ENCODE data around the gene ATP8B4. TPM values are rescaled to one million over a fixed set of nuclear protein-coding genes. Genes with fewer than 3 reads are reported as not detected.

The ATP8B4 gene
- polyA plus RNA-seq, 1 of the 3 experiments (the other 2 are of a cell fraction), result 0.03 TPM

- ChIA-PET POLR2A (no interaction called here), CTCF (interaction anchor here (1.4 to 3.0 kb wide), 2 partner anchors 17 to 65 kb away, joined by 4 to 13 read pairs; no protein-coding TSS in a partner anchor)
- TF ChIP-seq ELF1 (IDR thresholded peaks at IDR 0.05), result no peak
- TF ChIP-seq RXRA (IDR thresholded peaks at IDR 0.05; ENCODE audit: borderline replicate concordance, low read depth), result no peak
- TF ChIP-seq MXI1 (IDR thresholded peaks at IDR 0.05; ENCODE audit: low read depth, low read length), result no peak
- TF ChIP-seq USF1 (IDR thresholded peaks at IDR 0.05; ENCODE audit: borderline replicate concordance, low read depth), result no peak
- no peak for TF ChIP-seq NRF1 (IDR thresholded peaks at IDR 0.05; ENCODE audit: low read depth, low read length)
- TF ChIP-seq NFIC (IDR thresholded peaks at IDR 0.05; ENCODE audit: borderline replicate concordance), result no peak
- TF ChIP-seq PBX3 (IDR thresholded peaks at IDR 0.05), result no peak
- no peak for TF ChIP-seq TCF12 (IDR thresholded peaks at IDR 0.05)
- TF ChIP-seq SIN3A (IDR thresholded peaks at IDR 0.05; ENCODE audit: borderline replicate concordance, low read depth, low read length), result no peak
- no peak for TF ChIP-seq SMC3 (IDR thresholded peaks at IDR 0.05; ENCODE audit: low read depth, low read length)
- TF ChIP-seq REST (IDR thresholded peaks at IDR 0.05; ENCODE audit: low read depth, low read length), result no peak
- no peak for TF ChIP-seq MEF2A (IDR thresholded peaks at IDR 0.05; ENCODE audit: borderline replicate concordance, low read depth)
- no peak for TF ChIP-seq FOXM1 (IDR thresholded peaks at IDR 0.05; ENCODE audit: low read depth)
- TF ChIP-seq CTCF (IDR thresholded peaks at IDR 0.05), result no peak
- TF ChIP-seq EP300 (IDR thresholded peaks at IDR 0.05; ENCODE audit: borderline replicate concordance in 1 of 2, low read depth in 1 of 2, low read length in 1 of 2), result no peak
- TF ChIP-seq GABPA (IDR thresholded peaks at IDR 0.05; ENCODE audit: low read depth), result no peak
- no peak for TF ChIP-seq USF2 (IDR thresholded peaks at IDR 0.05; ENCODE audit: borderline replicate concordance, low read depth, low read length)
- no peak for TF ChIP-seq RFX5 (IDR thresholded peaks at IDR 0.05; ENCODE audit: low read length)
- no peak for TF ChIP-seq TAF1 (IDR thresholded peaks at IDR 0.05; ENCODE audit: borderline replicate concordance, low read depth, low read length)
- no peak for TF ChIP-seq TEAD4 (IDR thresholded peaks at IDR 0.05; ENCODE audit: borderline replicate concordance, insufficient read depth)
- no peaks in the 10 kb centered on the region for H3K27me3 ChIP-seq (ENCODE audit: insufficient read depth)
- no peaks in the 10 kb centered on the region; a peak in 1 of 4 replicates for H3K4me1 ChIP-seq (ENCODE audit: control insufficient read depth in 1 of 2, insufficient read depth in 2 of 2, low read depth in 1 of 2, low read length in 1 of 2)
- H3K4me2 ChIP-seq, result no peak overlapping the region
- no peaks in the 10 kb centered on the region for H3K36me3 ChIP-seq (replicated peaks in 1 of 2; ENCODE audit: control insufficient read depth in 1 of 2, insufficient read depth in 2 of 2, low read length in 1 of 2)
- no peak overlapping the region for H3K27ac ChIP-seq (ENCODE audit: low read depth in 2 of 2, low read length in 1 of 2)
- H3K9ac ChIP-seq, result no peak overlapping the region
- DNase-seq, result no peak
- H3K9me3 ChIP-seq, result no peaks in the 10 kb centered on the region
- no peaks in the 10 kb centered on the region for H3F3A ChIP-seq (replicated peaks; ENCODE audit: insufficient read depth)
- no peak overlapping the region for H3K4me3 ChIP-seq (ENCODE audit: low read depth in 2 of 2, low read length in 1 of 2)
- no peak overlapping the region for H2AFZ ChIP-seq (ENCODE audit: low read depth)
- H3K79me2 ChIP-seq (ENCODE audit: insufficient read depth), result no peaks in the 10 kb centered on the region
- 62% methylated on average over 3 of the region's 3 CpGs for WGBS (ENCODE audit: low lambda C conversion rate)
- no peaks in the 10 kb centered on the region for H4K20me1 ChIP-seq (ENCODE audit: insufficient read depth)
- no peaks in the 10 kb centered on the region for H3K9me2 ChIP-seq
These were observed 132.7 kb downstream of the ATP8B4 start for GRCh38 chr15:49986326-49986725.

Measured in SK-N-SH (cell line).